GM18511 (cell line): ENCODE measurements around the gene CDK17.

Experiments used
- ATAC-seq: cut with Tn5 transposase; IDR thresholded peaks from one replicate; pipeline ENCODE4 v1.9.1; 2021; ENCODE audit warnings: mild to moderate bottlenecking, moderate library complexity; ENCODE audit not compliant: unreplicated experiment

The CDK17 gene

DNA sequence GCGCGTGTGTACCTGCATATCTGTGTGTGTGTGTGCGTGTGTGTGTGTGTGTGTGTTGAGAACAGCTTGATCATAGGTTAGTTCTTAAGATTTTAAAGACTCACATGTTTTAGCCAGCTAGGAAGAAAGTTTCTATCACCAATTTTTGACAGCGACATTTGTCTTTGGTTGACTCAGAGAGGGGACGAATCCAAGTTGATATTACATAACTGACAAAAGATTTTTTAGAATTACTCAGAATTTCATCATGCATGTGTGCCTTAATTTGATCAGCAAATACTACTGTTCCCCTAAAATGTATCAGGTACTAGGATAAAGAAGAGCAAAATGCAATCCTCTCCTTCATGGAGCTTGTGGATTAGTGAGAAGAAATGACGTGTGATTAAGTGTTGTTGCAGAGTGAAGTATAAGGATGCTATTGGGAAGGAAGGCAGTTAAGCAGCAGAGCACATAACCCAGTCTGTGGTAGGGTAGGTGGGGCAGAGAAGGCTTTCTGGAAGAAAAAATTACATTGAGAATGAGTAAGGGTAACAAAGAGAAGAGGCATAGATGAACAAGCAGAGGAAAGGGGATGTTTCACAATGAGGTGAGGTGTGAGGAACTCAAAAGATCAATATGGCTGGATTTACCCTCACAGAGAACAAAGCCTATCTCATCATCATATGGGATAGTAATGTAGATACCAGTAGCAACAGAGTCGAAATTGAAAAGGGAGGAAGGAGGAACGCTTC is 128.6 kb downstream of the CDK17 start:
- ATAC-seq: no peak

DNA sequence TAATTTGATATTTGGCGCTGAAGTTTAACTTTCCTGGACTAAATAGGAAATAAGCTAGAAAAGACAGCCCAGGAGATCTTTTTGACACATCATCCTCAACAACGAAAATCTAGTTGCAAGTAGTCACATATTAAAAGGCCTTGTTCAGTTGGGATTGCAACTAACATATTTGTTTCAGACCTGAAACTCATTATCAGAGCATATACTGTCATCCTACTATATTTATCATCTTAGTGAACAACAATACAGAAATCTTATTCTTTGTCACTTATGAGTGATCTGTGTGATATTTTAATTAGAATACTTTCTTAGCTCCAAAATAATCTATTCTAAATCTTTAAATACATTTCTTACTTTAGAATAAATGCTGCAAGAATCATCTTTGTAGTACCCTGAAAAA is 134.0 kb downstream of the CDK17 start:
- no peak for ATAC-seq

GRCh38 chr12:96265836-96266235 is 134.4 kb downstream of the CDK17 start:
- ATAC-seq: no peak

GRCh38 chr12:96265400-96265799 is 134.8 kb downstream of the CDK17 start:
- no peak for ATAC-seq

DNA sequence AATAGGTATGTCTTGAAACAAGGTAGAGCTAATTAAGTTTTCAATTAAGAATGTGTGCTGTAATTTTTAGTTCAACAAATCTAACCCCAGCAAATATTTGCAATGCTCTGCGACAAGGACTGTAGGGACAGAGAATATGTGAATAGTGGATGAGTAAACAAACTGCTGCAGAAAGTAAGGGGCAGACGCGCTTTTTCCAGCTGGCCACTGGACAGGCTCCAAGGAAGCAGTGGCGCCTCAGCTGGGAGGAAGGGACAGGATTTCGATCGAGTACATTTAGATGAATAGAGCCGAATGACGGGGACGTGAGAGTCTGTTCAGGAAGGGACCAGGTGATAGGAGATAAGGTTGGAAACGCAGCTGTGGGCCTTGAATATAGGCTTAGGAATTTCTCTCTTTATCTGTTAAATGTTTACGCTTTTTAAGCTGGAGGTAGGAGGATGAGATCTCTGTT is 136.8 kb downstream of the CDK17 start:
- no peak for ATAC-seq

- no peak for ATAC-seq
These were observed 138.7 kb downstream of the CDK17 start for GRCh38 chr12:96261557-96261956.

DNA sequence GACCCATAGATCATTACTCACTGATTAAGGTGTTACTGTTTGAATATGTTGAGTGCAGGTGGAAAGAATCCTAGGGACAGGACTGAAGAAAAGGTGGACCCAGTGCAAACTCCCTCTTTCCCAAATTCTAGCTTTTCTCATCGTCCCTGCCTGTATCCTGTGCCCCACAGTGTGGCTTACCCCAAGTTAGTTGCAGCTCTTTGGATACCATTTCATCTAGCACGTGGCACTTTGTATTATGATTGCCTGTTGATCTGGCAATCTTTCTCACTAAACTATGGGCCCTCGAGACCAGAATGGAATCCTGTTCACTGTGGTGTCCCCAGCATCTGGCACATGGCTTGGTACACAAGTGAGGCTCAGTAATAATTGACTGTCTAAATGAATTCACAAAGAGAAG is 139.6 kb downstream of the CDK17 start:
- no peak for ATAC-seq

- ATAC-seq: no peak
These were observed 140.0 kb downstream of the CDK17 start for GRCh38 chr12:96260231-96260630.

- ATAC-seq: no peak
These were observed 141.9 kb downstream of the CDK17 start for GRCh38 chr12:96258104-96258961.

GRCh38 chr12:96257550-96258103 is 142.6 kb downstream of the CDK17 start:
- no peak for ATAC-seq

DNA sequence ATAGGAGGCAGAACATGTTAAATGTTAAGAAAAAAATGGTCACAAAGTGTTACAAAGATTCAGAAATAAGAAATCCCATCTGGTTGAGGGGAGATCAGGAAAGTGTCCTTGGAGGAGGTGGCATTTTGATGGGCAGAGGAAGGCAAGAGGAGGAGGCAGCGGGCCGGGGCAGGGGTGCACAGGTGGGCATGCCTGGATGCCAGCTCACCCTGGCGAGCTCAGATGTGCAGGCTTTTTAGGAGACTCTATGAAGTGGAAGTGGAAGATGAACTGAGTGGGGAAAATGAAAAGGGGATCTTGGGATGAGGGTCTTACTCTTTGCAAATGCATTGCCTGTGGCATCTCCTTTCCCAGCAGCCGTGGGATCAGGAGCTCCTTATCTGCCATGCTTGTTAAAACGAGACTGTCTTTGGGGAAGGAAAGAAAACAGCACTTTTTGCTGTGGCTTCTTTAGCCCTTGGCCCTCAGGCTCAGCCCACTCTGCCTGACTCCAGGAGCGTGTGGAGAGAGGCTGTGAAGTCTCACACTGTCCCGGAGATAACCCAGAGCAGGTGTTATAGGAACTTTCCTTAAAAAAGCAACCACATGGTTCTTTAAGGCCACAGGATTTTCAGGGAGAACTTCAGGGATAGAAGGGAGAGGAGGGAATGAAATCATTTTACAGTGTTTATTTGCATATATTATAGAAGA is 143.4 kb downstream of the CDK17 start:
- ATAC-seq: no peak

DNA sequence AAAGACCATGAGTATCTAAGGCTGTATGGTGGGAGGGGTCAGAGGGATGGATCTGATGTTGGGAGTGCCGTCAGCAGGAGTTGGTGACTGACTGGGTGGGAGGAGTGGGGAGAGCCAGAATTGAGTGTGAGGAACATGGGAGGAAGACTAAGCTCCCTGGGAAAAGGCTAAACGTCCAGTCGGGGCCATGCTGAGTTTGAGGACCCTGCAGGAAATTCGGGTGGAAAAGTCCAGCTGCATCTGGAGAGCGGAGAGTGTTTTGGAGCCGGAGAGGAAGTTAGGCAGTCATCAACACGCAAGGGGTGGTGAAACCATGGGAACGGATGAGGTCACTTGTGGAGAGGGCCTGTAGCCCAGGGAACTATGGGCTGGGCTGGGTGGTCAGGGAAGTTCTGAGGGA is 145.2 kb downstream of the CDK17 start:
- no peak for ATAC-seq

DNA sequence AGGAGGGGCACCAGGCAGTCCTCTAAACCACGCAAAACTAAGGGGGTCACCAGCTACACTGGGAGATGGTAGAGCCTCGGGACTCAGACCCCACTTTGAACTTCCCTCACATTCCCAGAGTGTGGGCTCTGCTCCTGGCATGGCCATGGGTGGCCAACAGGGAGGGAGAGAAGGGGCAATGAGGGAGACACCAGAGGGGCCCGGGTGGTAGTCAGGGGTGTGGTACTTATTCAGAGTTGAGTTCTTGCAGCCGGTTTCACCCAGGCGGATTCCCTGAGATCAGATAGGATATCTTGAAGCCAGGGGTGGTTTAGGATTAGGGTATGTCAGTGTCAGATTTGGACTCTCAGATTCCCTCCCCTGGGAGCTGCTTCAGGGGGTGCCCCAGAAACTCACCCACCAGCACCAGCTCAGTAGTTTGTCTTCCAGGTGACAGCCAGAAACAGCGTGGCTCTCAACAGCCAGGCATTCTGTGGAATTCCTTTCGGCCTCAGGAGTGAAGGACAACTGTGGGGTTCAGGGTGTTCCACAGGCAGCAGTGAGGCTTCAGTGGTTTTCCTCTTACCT is 150.0 kb downstream of the CDK17 start:
- ATAC-seq: no peak

GRCh38 chr12:96249196-96250118 is 150.8 kb downstream of the CDK17 start:
- no peak for ATAC-seq

DNA sequence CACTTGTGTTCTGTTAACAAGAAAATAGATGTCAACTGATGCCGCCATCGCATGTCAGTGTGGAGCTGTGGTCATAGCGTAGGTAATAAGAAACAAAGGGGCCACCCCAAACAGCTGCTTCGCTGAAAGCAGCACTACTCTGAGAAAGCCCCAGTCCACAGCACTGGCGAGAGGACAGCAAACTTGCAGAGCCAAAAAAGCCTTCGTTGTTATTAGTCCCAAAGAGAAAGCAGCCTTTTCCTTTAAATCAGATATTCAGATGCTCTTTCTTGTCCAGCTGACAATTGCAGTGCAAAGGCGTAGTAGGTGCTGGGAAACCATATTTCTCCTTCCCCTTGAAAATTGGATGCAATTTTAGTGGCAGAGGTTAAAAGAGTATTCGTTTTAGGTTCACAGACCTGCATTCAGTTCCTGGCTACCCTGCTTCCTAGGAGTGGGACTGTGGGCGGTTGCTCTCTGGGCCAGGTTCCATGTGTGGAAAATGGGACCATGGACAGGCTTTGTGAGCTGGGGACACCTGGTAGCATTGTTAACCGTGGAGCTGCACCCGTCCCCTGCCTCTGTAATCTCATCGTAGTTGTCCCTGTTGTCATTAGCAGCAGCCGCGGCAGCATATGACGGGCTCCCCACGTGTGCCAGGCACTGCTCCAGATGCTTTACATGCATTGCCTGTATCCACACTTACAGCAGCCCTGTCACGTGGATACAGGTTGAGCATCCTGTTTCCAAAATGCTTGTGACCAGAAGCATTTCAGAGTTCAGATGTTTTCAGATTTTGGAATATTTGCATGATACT is 151.9 kb downstream of the CDK17 start:
- ATAC-seq: no peak

DNA sequence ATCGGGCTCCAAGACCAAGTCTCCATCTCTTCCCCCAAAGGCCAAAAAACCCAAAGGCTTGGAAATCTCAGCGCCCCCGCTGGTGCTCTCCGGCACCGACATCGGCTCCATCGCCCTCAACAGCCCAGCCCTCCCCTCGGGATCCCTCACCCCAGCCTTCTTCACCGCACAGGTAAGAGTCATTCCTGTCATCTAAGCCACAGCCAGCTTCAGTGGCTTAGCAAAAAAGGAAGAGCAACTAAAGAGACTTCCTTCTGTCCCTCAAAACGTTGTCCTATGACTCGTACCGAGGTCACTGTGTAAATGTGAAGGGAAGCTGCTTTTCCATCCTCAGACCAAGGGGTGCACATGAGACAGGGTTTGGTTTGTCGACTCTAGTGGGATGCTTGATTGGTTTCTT is 152.7 kb downstream of the CDK17 start:
- ATAC-seq: no peak

DNA sequence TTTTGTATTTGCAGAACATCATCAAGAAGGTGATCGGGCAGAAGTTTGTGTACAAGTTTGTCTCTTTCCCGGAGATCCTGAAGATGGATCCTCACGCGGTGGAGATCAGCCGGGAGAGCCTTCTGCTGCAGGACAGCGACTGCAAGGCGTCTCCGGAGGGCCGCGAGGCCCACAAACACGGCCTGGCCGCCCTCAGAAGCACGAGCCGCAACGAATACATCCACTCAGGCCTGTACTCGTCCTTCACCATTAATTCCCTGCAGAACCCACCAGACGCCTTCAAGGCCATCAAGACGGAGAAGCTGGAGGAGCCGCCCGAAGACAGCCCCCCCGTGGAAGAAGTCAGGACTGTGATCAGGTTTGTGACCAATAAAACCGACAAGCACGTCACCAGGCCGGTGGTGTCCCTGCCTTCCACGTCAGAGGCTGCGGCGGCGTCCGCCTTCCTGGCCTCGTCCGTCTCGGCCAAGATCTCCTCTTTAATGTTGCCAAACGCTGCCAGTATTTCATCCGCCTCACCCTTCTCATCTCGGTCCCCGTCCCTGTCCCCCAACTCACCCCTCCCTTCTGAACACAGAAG is 153.2 kb downstream of the CDK17 start:
- ATAC-seq: no peak

DNA sequence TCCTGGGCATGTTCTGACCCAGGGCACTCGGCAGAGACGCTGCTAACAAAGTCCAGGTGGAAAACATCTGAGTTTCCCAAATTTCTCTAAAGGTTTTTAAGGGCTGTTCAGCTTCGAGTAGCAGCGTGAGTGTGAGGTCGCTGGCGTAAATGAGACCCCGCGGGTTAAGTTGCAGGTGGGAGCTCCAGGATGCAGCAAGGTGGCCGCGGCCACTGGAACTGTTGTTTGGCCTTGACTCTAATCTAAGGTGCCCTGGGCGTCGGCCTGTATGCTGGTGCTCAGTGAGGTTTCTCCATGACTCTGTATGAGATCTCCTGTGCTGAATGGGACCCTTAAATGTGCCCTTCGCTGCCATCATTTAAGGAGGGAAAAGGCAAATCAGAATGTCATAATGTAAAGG is 155.4 kb downstream of the CDK17 start:
- no peak for ATAC-seq

GRCh38 chr12:96242597-96242996 is 157.6 kb downstream of the CDK17 start:
- ATAC-seq: no peak
